Measurements from ENCODE around the gene MRPS2. TPM values are rescaled to one million over a fixed set of nuclear protein-coding genes. Genes with fewer than 3 reads are reported as not detected.

The MRPS2 gene
- total and polyA plus RNA-seq, 9 of the 15 experiments (the other 6 are each of a cell fraction or from before 2014, with no cell fraction given), result 8.0 to 167 (median 81.3) TPM

- no peak for TF ChIP-seq MEIS2 (IDR thresholded peaks at IDR 0.05; ENCODE audit: partially characterized antibody)
- no peak for TF ChIP-seq ARID3B (CRISPR knock-in tag; IDR thresholded peaks at IDR 0.05; ENCODE audit: borderline replicate concordance)
- TF ChIP-seq JUNB (CRISPR knock-in tag; conservative IDR thresholded peaks at IDR 0.05), result no peak
- TF ChIP-seq ATF7 (IDR thresholded peaks at IDR 0.05), result no peak; the same call in 1 of the 2 replicates
- TF ChIP-seq CREBBP (IDR thresholded peaks at IDR 0.05; ENCODE audit: low read depth, low read length), result no peak
- TF ChIP-seq, protein P1, sequence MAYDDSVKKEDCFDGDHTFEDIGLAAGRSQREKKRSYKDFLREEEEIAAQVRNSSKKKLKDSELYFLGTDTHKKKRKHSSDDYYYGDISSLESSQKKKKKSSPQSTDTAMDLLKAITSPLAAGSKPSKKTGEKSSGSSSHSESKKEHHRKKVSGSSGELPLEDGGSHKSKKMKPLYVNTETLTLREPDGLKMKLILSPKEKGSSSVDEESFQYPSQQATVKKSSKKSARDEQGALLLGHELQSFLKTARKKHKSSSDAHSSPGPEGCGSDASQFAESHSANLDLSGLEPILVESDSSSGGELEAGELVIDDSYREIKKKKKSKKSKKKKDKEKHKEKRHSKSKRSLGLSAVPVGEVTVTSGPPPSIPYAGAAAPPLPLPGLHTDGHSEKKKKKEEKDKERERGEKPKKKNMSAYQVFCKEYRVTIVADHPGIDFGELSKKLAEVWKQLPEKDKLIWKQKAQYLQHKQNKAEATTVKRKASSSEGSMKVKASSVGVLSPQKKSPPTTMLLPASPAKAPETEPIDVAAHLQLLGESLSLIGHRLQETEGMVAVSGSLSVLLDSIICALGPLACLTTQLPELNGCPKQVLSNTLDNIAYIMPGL (CRISPR knock-in tag; IDR thresholded peaks at IDR 0.05), result no peak
- TF ChIP-seq ZNF3 (CRISPR knock-in tag; IDR thresholded peaks at IDR 0.05), result no peak
- no peak for TF ChIP-seq NFE2L1 (tag; IDR thresholded peaks at IDR 0.05; ENCODE audit: borderline replicate concordance, low read depth)
- TF ChIP-seq, protein P2, sequence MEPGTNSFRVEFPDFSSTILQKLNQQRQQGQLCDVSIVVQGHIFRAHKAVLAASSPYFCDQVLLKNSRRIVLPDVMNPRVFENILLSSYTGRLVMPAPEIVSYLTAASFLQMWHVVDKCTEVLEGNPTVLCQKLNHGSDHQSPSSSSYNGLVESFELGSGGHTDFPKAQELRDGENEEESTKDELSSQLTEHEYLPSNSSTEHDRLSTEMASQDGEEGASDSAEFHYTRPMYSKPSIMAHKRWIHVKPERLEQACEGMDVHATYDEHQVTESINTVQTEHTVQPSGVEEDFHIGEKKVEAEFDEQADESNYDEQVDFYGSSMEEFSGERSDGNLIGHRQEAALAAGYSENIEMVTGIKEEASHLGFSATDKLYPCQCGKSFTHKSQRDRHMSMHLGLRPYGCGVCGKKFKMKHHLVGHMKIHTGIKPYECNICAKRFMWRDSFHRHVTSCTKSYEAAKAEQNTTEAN (CRISPR knock-in tag; IDR thresholded peaks at IDR 0.05), result no peak
- TF ChIP-seq ZNF583 (CRISPR knock-in tag; IDR thresholded peaks at IDR 0.05), result no peak
- no peak for TF ChIP-seq ZNF707 (CRISPR knock-in tag; conservative IDR thresholded peaks at IDR 0.05)
Observed at GRCh38 chr9:135499326-135500070, 984 bp upstream of the MRPS2 start (continued).
